GM12878 (cell line): Measurements from ENCODE around the gene IL4I1. TPM values are rescaled to one million over a fixed set of nuclear protein-coding genes. Genes with fewer than 3 reads are reported as not detected.

Experiments used
- ATAC-seq: fragments of 200-7000 bp; cut with Tn5 transposase; 3 replicates; pipeline ENCODE4 v1.9.1; 2020; ENCODE audit warnings: mild to moderate bottlenecking, moderate library complexity
- BruUV-seq: library from RNA; stranded (reverse); fragments of 400-500 nt; replicated peaks from 2 replicates; lab custom pipeline; 2021; lab: Mats Ljungman, UMichigan
- CTCF ChIA-PET: fragments of 300-600 bp; sonication (Branson Sonifier 250); formaldehyde crosslinking; extraction: SDS; loops from one replicate; lab custom pipeline; 2021; ENCODE audit warnings: inconsistent platforms; lab: Yijun Ruan, JAX
- POLR2A ChIA-PET: fragments of 350-600 bp; formaldehyde crosslinking; extraction: SDS; loops from one replicate; lab custom pipeline; 2021; ENCODE audit warnings: inconsistent platforms; lab: Charles Lee
- RAD21 ChIA-PET: fragments of 300-600 bp; sonication (Branson Sonifier 250); formaldehyde crosslinking; loops from one replicate; lab custom pipeline; 2023; ENCODE audit warnings: antibody characterized with exemption; ENCODE audit not compliant: unreplicated experiment; lab: Charles Lee
- SMC1A ChIA-PET: fragments of 300-600 bp; sonication (Branson Sonifier 250); formaldehyde crosslinking; loops from one replicate; lab custom pipeline; 2023; ENCODE audit not compliant: unreplicated experiment, uncharacterized antibody; lab: Charles Lee
- DNase-seq: peaks from one replicate; pipeline ENCODE4 v3.0.0-alpha.2; 2011; ENCODE audit warnings: low read depth, low spot score
- FAIRE-seq: peaks from 3 replicates; lab custom pipeline; 2011; peaks lifted over from hg19 to GRCh38; lab: Jason Lieb, UNC
- H2AFZ ChIP-seq: 2 replicates; pipeline ENCODE4 v1.6.0; 2011; ENCODE audit warnings: low read depth, low read length, control low read depth; ENCODE audit not compliant: control insufficient read depth
- H3K27ac ChIP-seq: 2 replicates; pipeline ENCODE4 v1.5.1; 2011; ENCODE audit warnings: control low read depth; ENCODE audit not compliant: control insufficient read depth, insufficient read depth
- H3K27me3 ChIP-seq, 2 experiments: replicated peaks in 1 of 2; 2 replicates each; pipeline versions ENCODE4 v1.6.0 to v1.6.1; 2011; ENCODE audit warnings: low read length in 1 of 2; ENCODE audit not compliant: control insufficient read depth in 2 of 2, insufficient read depth in 2 of 2
- H3K36me3 ChIP-seq, 2 experiments: 2 replicates each; pipeline ENCODE4 v1.5.1; 2011; ENCODE audit warnings: low read length in 1 of 2; ENCODE audit not compliant: control insufficient read depth in 2 of 2, insufficient read depth in 2 of 2
- H3K4me1 ChIP-seq: 2 replicates; pipeline ENCODE4 v1.6.1; 2011; ENCODE audit warnings: mild to moderate bottlenecking, low read length, moderate library complexity, mixed read lengths; ENCODE audit not compliant: control insufficient read depth, insufficient read depth
- H3K4me2 ChIP-seq: 2 replicates; pipeline ENCODE4 v1.6.0; 2011; ENCODE audit warnings: control low read depth; ENCODE audit not compliant: control insufficient read depth, insufficient read depth
- H3K4me3 ChIP-seq: fragments of 200-600 bp; sonication (generic); 2 replicates; pipeline ENCODE4 v1.5.1; 2016
- H3K79me2 ChIP-seq: 2 replicates; pipeline ENCODE4 v1.6.0; 2011; ENCODE audit warnings: low read length; ENCODE audit not compliant: control insufficient read depth, insufficient read depth
- H3K9ac ChIP-seq: 2 replicates; pipeline ENCODE4 v1.8.0; 2011; ENCODE audit warnings: low read length, control low read depth, mixed read lengths; ENCODE audit not compliant: control insufficient read depth, insufficient read depth
- H3K9me3 ChIP-seq: replicated peaks from 3 replicates; pipeline ENCODE4 v1.5.1; 2011; ENCODE audit warnings: mild to moderate bottlenecking, low read length; ENCODE audit not compliant: control insufficient read depth, insufficient read depth
- H4K20me1 ChIP-seq: 2 replicates; pipeline ENCODE4 v1.6.0; 2011; ENCODE audit not compliant: control insufficient read depth, insufficient read depth
- BACH1 ChIP-seq: fragments of 450-650 bp; IDR thresholded peaks from 2 replicates; pipeline ENCODE4 v1.6.1; 2017; ENCODE audit warnings: mild to moderate bottlenecking, borderline replicate concordance
- EGR1 ChIP-seq, 2 experiments: IDR thresholded peaks; 1 replicate in 1 of 2; 2 replicates in 1 of 2; pipeline ENCODE4 v1.6.1; 2011 to 2012; ENCODE audit warnings: low read depth in 2 of 2, low read length in 2 of 2, borderline replicate concordance in 1 of 2, mild to moderate bottlenecking in 1 of 2, moderate library complexity in 1 of 2
- FOXK2 ChIP-seq: fragments of 450-650 bp; IDR thresholded peaks from 2 replicates; pipeline ENCODE4 v1.6.1; 2017; ENCODE audit warnings: mild to moderate bottlenecking, moderate library complexity
- HDGF ChIP-seq: fragments of 450-650 bp; IDR thresholded peaks from 2 replicates; pipeline ENCODE4 v1.6.1; 2016; ENCODE audit warnings: antibody characterized with exemption
- MEF2A ChIP-seq: IDR thresholded peaks from 2 replicates; pipeline ENCODE4 v1.6.1; 2011; ENCODE audit warnings: low read depth, mild to moderate bottlenecking, low read length, moderate library complexity; ENCODE audit not compliant: insufficient read depth
- PAX5 ChIP-seq: IDR thresholded peaks from 2 replicates; pipeline ENCODE4 v1.6.1; 2011; ENCODE audit warnings: low read depth, low read length, borderline replicate concordance
- POLR2AphosphoS2 ChIP-seq: IDR thresholded peaks from 2 replicates; pipeline ENCODE4 v1.6.1; 2011; ENCODE audit warnings: low read depth, mild to moderate bottlenecking, low read length, improper control_type of control experiment, moderate library complexity
- POLR2AphosphoS5 ChIP-seq: IDR thresholded peaks from 2 replicates; pipeline ENCODE4 v1.6.1; 2011; ENCODE audit warnings: mild to moderate bottlenecking, low read length, inconsistent platforms
- REST ChIP-seq: IDR thresholded peaks from 2 replicates; pipeline ENCODE4 v1.6.1; 2012; ENCODE audit warnings: mild to moderate bottlenecking, low read depth, low read length
- SMC3 ChIP-seq: IDR thresholded peaks from 2 replicates; pipeline ENCODE4 v1.6.1; 2011; ENCODE audit warnings: low read length, improper control_type of control experiment, borderline replicate concordance
- SPI1 ChIP-seq: IDR thresholded peaks from 2 replicates; pipeline ENCODE4 v1.6.1; 2011; ENCODE audit warnings: low read depth, mild to moderate bottlenecking, low read length, moderate library complexity, borderline replicate concordance; ENCODE audit not compliant: insufficient read depth
- SUPT20H ChIP-seq: IDR thresholded peaks from 2 replicates; pipeline ENCODE4 v1.6.1; 2011; ENCODE audit warnings: low read depth, mild to moderate bottlenecking, low read length, moderate library complexity, borderline replicate concordance; ENCODE audit not compliant: control insufficient read depth
- ZBED1 ChIP-seq: IDR thresholded peaks from 2 replicates; pipeline ENCODE4 v1.6.1; 2016; ENCODE audit warnings: borderline replicate concordance
- WGBS: methylation state at CpG from one replicate; pipeline ENCODE4 v1.1.6; 2016; ENCODE audit warnings: low lambda C conversion rate; ENCODE audit not compliant: insufficient replicate concordance, insufficient coverage; ENCODE audit errors: missing lambda C conversion rate; 5-methylcytosine and 5-hydroxymethylcytosine counted together
- in situ Hi-C: fragments of 300-500 bp; cut with MboI; formaldehyde crosslinking; loops from 9 replicates; pipeline ENCODE4 v1.14.3; 2018; ENCODE audit warnings: mixed read lengths
- intact Hi-C: fragments of 100-400 bp; cut with micrococcal nuclease; formaldehyde crosslinking; loops from one replicate; pipeline ENCODE4 v1.14.2; 2022; ENCODE audit not compliant: unreplicated experiment
- polyA plus RNA-seq, 11 experiments: library from polyadenylated mRNA; depleted of rRNA in 4 of 11; unstranded in 6 of 11; stranded (reverse) in 5 of 11; fragments of >200 nt; fragmentation: Nextera tagmentation in 4 of 11; fragmentation: Illumina TruSeq in 1 of 11; extraction: Ambion mirVana in 4 of 11; extraction: Trizol in 1 of 11; gene quantifications; 1 replicate in 1 of 11; 2 replicates in 10 of 11; pipeline versions ENCODE4 v1.2.1 to v1.2.3, GENCODE V29; 2011 to 2016; ENCODE audit warnings: inconsistent platforms in 2 of 11, missing spikeins in 2 of 11, low read depth in 1 of 11
- total RNA-seq, 4 experiments: library from RNA; depleted of rRNA in 3 of 4; stranded (reverse); fragments of >200 nt in 3 of 4; fragmentation: Illumina TruSeq in 1 of 4; extraction: Trizol in 1 of 4; gene quantifications; 2 replicates each; pipeline versions ENCODE4 v1.2.1 to v1.2.3, GENCODE V29; 2013 to 2021
- TF ChIP-seq, protein P1 (sequence below): fragments of 450-650 bp; IDR thresholded peaks from 2 replicates; pipeline ENCODE4 v1.6.1; 2014; ENCODE audit warnings: mild to moderate bottlenecking
- TF ChIP-seq, protein P2 (sequence below): fragments of 450-650 bp; IDR thresholded peaks from 2 replicates; pipeline ENCODE4 v1.6.1; 2016; ENCODE audit warnings: mild to moderate bottlenecking

The IL4I1 gene
- total and polyA plus RNA-seq, 10 of the 15 experiments (the other 5 are each of a cell fraction or from before 2014, with no cell fraction given) = 0.62 to 83.8 (median 42.8) TPM

- ATAC-seq = peak; percentile 55
- Histone ChIP-seq H3K4me1 (peaks cover 33% of the 10 kb centered on the region), H3K4me2 (peak overlapping the region; percentile 84), H3K9me3 (no peaks in the 10 kb centered on the region; the same call in 2 of the 3 replicates), H4K20me1 (no peaks in the 10 kb centered on the region), H3K36me3 (peaks cover 0 to 9% of the 10 kb centered on the region in 2 experiments; a peak in 3 of 4 replicates), H3K79me2 (peaks cover 36% of the 10 kb centered on the region), H3K27me3 (no peaks in the 10 kb centered on the region), H3K27ac (peak overlapping the region; percentile 18; the same call in 1 of the 2 replicates), H3K4me3 (peak overlapping the region; percentile 53; the same call in 1 of the 2 replicates), H2AFZ (peak overlapping the region; percentile 63), H3K9ac (no peak overlapping the region)
- ChIA-PET SMC1A (interaction anchor here (0.8 to 7.3 kb wide), 4 partner anchors 12 to 38 kb away, joined by 4 to 78 read pairs (median 10); partner anchors contain the start of genes ATF5 and NUP62), POLR2A (interaction anchor here (0.6 to 1.5 kb wide), 13 partner anchors 10 to 528 kb away, joined by 3 to 6 read pairs (median 4); partner anchors contain the start of genes AKT1S1, ATF5, NUP62 and PNKP), RAD21 (interaction anchor here (0.7 to 2.5 kb wide), 6 partner anchors 15 to 124 kb away, joined by 3 to 14 read pairs (median 4); partner anchors contain the start of genes AP2A1, ATF5 and NUP62), CTCF (interaction anchor here (0.6 to 1.4 kb wide), 11 partner anchors 14 to 91 kb away, joined by 3 to 7 read pairs (median 4); partner anchors contain the start of genes AKT1S1, ATF5, NUP62 and TBC1D17)
- BruUV-seq = TSS peak; percentile 1
- no peak for DNase-seq
- no peak for FAIRE-seq
- intact Hi-C loops (loop anchor here (1.0 kb wide), 1 partner anchor 13 kb away; the partner anchor contains the start of genes AKT1S1 and TBC1D17), in situ Hi-C loops (loop anchor here (25.0 kb wide), 1 partner anchor 1253 kb away; the partner anchor contains the start of genes CA11 and DBP)
- 19% methylated on average over 49 of the region's 69 CpGs for WGBS
- TF ChIP-seq REST (no peak), BACH1 (peak; percentile 59; the same call in 1 of the 2 replicates), SPI1 (no peak), MEF2A (no peak), POLR2AphosphoS2 (peak; percentile 60), EGR1 (IDR thresholded peaks at IDR 0.05; ENCODE audit: borderline replicate concordance in 1 of 2, low read depth in 2 of 2, low read length in 2 of 2) (peak in 1 of 2 experiments; percentile 45; a peak in 1 of 3 replicates), FOXK2 (no peak), SUPT20H (no peak), HDGF (peak; percentile 97), PAX5 (0 out of 2 replicates have a peak, but pooled peaks have one; percentile 5), POLR2AphosphoS5 (peak; percentile 47; the same call in 1 of the 2 replicates), SMC3 (no peak), ZBED1 (no peak)
- TF ChIP-seq, protein P1, sequence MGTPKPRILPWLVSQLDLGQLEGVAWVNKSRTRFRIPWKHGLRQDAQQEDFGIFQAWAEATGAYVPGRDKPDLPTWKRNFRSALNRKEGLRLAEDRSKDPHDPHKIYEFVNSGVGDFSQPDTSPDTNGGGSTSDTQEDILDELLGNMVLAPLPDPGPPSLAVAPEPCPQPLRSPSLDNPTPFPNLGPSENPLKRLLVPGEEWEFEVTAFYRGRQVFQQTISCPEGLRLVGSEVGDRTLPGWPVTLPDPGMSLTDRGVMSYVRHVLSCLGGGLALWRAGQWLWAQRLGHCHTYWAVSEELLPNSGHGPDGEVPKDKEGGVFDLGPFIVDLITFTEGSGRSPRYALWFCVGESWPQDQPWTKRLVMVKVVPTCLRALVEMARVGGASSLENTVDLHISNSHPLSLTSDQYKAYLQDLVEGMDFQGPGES = no peak
- TF ChIP-seq, protein P2, sequence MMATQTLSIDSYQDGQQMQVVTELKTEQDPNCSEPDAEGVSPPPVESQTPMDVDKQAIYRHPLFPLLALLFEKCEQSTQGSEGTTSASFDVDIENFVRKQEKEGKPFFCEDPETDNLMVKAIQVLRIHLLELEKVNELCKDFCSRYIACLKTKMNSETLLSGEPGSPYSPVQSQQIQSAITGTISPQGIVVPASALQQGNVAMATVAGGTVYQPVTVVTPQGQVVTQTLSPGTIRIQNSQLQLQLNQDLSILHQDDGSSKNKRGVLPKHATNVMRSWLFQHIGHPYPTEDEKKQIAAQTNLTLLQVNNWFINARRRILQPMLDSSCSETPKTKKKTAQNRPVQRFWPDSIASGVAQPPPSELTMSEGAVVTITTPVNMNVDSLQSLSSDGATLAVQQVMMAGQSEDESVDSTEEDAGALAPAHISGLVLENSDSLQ = no peak
Observed at GRCh38 chr19:49890349-49891311, 6.1 kb downstream of the IL4I1 start.
